Stimulated activated CD4-positive, alpha-beta T cell treated with anti-CD3 and anti-CD28 coated beads, TNF-alpha, amount 100 ng/mL, for 4 hours (primary cell): ENCODE data around the gene MAGI2.

Experiments used
- DNase-seq, 3 experiments: peaks; one replicate each; pipeline ENCODE4 v3.0.0-alpha.2; 2020; ENCODE audit warnings: low read depth in 3 of 3

Gene MAGI2

DNA sequence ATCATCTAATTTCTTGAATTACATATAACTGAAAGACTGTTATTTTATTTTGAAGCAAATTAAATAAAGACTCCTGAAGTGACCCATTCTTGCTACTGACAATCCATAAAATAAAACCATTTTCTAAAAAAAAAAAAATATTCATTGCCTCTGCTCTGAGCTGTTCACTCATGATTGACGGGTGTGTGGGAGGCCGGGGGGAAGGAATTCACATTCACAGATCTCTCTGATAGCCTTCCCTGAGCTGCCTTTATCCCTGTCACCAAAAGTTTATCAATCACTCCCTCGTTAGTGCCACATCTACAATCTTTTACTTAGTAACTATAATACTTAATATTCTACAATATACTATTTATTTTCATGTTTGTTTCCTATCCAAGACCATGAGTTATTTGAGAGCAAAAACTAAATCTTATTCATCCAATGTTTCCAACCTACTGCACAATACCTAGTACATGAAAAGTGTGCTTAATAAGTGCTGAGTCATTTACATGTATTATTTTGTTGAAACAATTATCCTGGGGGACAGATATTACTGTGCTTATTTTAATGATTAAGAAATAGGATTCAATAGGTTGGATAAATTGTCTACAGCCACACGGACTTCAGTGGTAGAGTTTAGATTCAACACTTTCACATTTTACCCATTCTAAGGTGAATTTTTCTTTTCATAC is 1036.2 kb downstream of the MAGI2 start:
- DNase-seq = no peak

- no peak for DNase-seq
Observed at GRCh38 chr7:78413568-78413967, 1039.9 kb downstream of the MAGI2 start.

GRCh38 chr7:78412216-78412858 is 1041.1 kb downstream of the MAGI2 start:
- no peak for DNase-seq

DNA sequence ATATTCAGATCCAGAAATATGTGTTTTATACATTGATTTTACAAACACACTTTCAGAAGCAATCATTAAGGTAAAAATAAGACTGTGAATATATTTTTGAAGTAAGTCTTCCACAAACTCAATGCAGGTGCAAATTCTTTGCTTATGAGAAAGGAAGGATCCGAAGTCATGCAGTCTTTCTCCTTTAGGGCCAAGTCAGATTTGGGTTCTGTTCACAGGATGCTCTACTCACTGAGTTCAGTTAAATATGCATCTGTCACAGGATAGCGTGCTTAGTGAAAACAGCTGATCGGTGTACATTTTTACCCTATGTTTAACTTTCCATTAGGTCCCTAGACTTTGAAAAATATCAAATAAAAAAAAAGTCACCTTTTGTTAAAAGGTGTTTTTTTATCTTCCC is 1046.4 kb downstream of the MAGI2 start:
- DNase-seq = no peak

DNA sequence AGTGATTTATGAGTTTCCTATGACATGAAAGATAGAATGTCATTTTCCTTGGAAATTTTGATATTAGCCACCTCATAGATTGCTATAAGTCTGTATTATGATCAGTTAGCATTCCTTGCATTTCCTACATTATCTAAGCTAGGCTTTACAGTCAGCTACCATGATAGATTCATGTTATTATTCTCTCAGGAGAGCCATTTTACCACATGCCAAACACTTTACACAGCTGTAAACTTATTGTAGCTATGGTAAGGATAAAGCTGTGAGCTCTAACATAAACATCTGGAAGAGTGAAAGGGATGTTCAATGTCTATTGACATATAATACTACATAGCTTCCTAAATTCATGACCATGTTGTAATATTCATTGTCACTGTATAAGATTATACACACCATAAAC is 1046.9 kb downstream of the MAGI2 start:
- no peak for DNase-seq

GRCh38 chr7:78402096-78402495 is 1051.4 kb downstream of the MAGI2 start:
- no peak for DNase-seq

- DNase-seq = no peak
Observed at GRCh38 chr7:78400038-78400437, 1053.4 kb downstream of the MAGI2 start.

DNA sequence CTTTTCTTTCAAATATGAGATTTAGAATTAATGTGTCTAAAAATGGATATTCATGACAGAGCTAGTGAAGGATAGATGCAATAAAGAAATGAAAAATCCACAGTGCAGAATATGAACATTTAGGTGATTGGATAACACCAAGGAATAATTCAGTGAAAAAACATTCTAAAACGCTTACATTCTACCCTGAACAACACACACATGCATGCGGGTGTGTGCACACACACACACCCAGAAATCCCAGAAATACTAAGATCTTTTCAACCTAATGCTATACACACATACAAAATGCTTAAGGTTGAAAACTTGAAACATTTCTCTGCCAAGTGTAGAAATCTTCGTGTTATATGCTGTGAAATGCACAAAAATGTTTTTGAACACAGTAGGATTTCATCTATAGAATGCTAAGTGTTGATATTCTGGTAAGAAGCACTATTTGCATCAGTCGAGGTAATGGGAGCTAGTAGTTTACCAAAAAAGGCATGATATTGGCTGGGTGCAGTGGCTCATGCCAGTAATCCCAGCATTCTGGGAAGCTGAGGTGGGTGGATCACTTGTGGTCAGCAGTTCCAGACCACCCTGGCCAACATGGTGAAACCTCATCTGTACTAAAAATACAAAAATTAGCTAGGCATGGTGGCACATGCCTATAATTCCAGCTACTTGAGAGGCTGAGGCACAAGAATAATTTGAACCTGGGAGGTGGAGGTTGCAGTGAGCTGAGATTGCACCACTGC is 1054.3 kb downstream of the MAGI2 start:
- no peak for DNase-seq

GRCh38 chr7:78398576-78398975 is 1054.9 kb downstream of the MAGI2 start:
- DNase-seq = no peak

DNA sequence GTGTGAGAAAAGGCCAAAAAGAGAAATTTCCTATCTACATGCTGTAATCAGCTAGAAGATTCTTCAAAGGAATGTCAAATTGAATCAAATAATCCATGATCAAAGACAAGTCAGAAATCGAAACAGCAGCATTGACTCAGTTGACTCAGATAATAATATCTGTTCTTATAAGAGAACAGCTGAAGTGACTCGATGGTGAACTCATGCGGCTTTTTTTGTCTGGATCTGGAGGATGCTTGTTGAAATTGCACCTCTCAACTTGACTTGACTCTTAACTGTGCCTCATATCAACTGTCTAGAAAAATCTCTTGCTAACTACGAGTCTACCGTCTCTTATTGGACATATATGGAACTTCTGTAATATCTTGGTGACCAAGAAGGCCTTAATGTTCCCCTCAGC is 1055.4 kb downstream of the MAGI2 start:
- no peak for DNase-seq

DNA sequence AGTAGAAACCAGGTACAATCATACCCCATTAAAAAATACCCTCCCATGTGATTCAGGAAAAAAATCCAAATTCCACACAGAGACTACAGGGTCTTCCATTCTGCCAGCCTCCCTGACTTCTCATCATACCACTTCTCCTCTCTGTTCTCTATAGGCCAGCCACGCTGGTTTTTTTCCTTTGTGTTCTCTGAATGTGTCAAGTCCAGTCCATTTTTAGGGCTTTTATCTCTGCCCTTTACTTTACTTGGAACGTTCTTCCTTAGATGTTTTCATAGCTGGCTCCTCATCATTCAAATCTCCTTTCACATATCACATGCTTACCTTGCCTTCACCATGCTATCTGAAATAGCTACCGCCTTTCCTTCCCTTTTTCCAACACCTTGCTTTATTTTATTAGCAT is 1057.3 kb downstream of the MAGI2 start:
- no peak for DNase-seq

GRCh38 chr7:78395298-78396036 is 1058.0 kb downstream of the MAGI2 start:
- no peak for DNase-seq

GRCh38 chr7:78389022-78389421 is 1064.4 kb downstream of the MAGI2 start:
- no peak for DNase-seq

DNA sequence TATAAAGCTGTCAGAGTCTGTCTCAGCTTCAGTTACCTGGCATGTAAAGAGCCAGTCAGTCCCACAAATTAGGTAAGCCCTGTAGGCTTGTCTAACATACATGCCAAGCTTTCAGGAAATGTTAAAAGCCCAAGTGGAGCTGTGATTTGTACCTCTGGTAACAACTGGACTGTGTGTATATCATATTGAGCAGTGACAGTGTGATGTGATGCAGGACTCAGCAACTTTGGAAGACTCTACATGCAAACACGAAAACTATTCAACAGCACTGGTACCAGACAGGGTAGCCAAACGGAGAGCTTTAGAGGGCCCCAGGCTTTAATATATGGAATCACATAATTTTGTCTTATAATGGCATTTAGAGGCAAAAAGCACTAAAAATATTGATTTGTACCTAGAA is 1066.9 kb downstream of the MAGI2 start:
- no peak for DNase-seq

DNA sequence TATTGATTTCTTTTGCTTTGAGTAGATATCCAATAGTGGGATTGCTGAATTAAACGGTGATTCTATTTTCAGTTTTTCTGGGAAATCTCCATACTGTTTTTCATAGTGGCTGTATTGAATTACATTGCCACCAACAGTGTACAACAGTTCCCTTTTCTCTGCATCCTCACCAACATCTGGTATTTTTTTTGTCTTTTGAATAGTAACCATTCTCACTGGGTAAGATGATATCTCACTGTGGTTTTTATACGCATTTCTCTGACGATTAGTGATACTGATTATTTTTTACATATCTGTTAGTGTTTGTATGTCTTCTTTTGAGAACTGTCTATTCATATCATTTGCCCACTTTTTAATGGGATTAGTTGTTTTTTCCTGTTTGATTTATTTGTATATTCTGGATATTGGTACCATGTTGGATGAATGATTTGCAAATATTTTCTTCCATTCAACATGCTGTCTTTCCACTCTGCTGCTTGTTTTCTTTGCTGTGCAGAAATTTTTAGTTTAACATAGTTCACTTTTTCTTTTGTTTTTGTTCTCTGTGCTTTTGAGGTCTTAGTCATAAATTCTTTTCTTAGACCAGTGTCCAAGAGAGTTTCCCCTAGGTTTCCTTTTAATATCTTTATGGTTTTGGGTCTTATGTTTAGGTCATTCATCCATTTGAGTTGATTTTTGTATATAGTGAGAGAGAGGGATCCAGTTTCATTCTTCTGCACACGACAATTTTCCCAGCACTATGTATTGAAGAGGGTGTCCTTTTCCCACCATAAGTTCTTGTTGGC is 1070.2 kb downstream of the MAGI2 start:
- no peak for DNase-seq

- DNase-seq = no peak
Observed at GRCh38 chr7:78379148-78379547, 1074.3 kb downstream of the MAGI2 start.

- no peak for DNase-seq
Observed at GRCh38 chr7:78377532-78377931, 1075.9 kb downstream of the MAGI2 start.

- DNase-seq = no peak
Observed at GRCh38 chr7:78370936-78371335, 1082.5 kb downstream of the MAGI2 start.

- DNase-seq = no peak
Observed at GRCh38 chr7:78368771-78369170, 1084.7 kb downstream of the MAGI2 start.

DNA sequence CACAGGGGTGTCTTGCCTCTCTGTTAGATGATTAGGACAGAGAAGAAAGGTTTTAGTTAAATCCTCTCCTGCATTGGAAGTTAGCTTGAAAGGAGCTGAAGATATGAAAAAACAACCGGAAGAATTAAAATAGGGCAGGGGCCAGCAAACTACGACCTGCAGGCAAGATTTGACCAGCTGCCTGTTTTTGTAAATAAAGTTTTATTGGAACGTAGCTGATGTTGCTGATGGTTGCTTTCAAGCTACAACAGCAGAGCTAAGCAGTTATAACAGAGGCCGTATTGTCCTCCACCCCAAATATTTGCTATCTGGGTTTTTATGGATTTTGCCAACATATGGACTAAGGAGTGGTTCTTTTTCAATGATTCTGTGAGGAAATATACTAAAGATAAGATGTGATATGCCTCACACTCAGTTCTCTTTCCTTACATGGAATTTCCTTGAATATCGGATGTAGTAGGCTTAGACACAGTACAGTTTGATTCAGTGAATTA is 1086.1 kb downstream of the MAGI2 start:
- no peak for DNase-seq

GRCh38 chr7:78363866-78364265 is 1089.6 kb downstream of the MAGI2 start:
- DNase-seq = no peak
